T1000 (cell line): Measurements from ENCODE around the gene CAPN7.

ENCODE experiments used
- DNase-seq: peaks from one replicate; lab custom pipeline; 2025; ENCODE audit warnings: mixed read lengths; lab: John Stamatoyannopoulos, UW

Gene CAPN7

DNA sequence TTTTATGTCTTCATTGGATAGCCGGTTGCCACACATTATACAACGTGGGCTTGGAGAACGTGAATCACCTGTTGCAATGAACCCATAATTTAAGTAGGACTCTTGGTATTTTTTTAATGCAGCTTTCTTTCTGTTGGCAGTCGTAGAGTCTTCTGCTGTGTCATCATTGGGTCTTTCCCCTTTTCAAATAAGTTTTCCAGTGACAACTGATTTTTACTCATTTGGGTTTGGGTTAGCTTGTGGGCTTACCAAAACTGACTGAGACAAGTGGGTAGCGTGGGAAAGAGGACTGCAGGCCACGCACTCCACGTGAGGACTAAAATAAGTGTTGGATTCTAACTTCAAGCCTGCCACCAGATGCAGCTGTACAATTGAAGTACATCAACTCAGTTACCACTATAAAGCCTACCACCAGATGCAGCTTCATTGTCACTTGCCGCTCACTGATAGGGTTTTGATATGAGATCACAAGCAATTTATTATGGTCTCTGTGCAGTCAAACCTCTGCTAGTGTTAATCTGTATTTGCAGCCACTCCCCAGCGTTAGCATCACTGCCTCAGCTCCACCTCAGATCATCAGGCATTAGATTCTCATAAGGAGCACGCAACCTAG lies 6.4 kb upstream of the CAPN7 start:
- DNase-seq, result no peak

DNA sequence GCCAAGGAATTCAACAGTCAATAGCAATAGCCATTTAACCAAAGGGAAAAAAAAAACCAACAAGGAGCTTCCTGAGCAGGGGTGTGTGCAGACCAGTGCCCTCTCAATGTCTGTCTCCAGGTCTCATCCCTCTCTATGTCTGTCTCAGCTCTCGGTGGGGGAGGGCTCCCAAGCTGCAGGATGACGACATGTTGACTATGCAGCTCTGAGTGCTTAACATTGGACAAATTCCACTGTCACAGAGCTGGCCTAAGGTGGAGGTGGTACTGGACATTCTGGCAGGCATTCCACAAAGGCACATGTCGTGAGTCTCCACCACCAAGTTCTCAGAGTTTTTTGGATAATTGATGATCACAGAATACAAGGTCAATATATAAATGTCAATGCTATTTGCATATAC lies 2.0 kb upstream of the CAPN7 start:
- DNase-seq, result no peak

DNA sequence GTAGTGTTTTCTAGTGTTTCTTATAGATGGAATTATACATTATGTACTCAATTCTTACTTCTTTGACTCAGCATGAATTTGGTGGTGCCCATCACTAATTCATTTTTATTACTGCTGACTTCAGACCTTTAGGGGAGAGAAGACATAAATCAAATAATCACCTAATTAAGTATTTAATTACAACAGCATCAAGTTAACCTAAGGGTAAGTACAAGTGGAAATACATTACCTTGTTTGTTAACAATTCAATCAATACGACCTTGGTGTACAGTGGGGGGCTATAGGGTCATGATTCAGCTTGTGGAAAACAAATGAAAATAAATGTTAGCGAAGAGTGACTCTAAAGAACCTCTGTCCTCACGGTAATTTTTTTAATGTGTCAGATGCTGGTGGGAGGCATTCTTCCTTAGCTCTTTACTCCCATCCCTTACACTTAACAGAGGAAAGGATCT lies 538 bp upstream of the CAPN7 start:
- no peak for DNase-seq

DNA sequence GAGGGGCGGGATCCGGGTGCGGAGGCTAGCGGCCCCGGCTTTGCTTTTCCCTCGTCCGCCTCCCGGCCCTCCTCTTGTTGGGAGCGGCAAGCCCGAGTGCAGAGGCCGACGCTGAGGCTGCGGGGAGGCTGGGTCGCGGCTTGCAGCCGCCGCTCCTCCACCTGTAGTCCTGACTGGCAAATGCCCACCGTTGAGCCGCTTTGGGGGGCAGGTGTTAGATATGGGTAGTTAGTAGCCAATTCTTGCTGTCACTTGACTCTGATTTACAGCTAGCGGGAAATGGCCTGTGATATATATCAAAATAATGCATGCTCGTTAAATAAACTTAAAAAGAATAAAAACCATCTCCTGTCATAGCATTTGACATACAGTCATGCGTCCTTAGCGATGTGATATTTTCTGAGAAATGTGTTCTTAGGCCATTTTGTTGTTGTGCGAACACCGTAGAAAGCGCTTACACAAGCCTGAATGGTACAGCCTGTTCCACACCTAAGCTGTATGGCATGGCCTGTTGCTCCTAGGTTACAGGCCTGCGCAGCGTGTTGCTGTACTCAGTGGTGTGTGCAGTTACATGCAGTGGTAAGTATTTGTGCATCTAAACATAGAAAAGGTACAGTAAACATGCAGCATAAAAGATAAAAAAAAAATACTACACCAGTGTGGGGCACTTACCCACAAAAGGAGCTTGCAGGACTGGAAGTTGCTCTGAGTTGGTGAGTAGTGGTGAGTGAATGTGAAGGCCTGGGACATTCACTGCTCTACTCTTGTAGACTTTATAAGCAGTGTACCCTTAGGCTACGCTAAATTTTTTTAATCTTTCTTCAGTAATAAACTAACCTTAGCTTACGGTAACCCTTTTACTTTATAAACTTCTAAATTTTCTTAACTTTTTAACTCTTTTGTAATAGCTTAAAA lies 873 bp downstream of the CAPN7 start:
- DNase-seq, result no peak

DNA sequence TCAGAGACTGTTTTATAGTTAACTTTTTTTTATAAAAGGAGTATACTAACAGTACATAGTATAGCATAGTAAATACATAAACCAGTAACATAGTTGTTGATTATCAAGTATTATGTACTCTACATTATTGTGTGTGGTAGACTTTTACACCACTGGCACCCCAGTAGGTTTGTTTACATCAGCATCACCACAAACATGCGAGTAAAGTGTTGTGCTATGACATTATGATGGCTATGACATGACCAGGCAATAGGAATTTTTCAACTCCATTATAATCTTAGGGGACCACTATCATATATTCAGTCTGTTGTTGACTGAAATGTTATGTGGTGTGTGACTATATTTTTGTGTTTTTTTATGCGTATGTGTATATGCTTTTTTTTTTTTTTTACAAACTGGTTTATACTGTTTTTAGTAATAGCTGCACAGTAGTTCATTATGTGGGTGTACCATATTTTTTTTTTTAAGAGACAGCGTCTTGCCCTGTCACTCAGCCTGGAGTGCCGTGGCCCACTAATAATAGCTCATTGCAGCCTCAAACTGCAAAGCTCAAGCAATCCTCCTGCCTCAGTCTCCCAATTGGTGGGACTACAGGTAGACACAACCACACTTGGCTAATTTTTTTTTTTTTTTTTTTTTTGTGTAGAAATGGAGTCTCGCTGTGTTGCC lies 1.9 kb downstream of the CAPN7 start:
- DNase-seq, result no peak

DNA sequence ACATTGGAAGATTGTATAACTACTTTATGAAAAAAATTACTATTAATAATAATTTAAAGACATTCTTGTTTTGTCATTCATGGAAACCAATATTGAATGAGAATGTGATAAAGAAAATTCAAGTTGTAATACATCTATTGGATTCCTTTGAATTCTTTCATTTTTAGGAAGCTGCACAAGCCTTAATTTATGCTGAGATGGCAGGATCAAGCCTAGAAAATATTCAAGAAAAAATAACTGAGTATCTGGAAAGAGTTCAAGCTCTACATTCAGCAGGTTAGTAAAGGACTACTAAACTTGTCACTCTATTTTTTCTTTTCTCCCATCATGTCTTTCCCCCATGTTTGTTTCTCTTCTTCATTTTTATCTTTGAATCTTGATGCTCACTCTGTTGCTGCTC lies 5.9 kb downstream of the CAPN7 start:
- DNase-seq, result no peak

GRCh38 chr3:15214758-15215157 lies 8.7 kb downstream of the CAPN7 start:
- DNase-seq, result no peak

GRCh38 chr3:15215996-15216395 lies 9.9 kb downstream of the CAPN7 start:
- no peak for DNase-seq

DNA sequence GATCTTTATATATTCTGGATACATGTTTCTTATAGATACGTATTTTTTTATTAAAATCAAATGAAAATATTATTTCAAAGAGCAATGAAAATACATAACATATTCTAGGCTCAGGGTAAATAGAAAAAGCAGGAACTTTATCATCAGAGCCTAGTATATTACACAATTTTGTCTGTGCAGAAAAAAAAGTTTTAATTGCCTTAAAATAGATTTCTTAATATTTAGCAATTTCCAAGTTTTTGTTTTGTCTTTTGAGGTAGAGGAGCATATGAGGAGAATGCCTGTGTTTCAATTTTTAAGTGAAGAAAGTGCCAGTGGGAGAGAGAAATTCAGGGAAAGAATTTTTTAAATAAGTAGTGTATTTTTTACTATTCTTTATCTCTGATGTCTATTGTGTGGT lies 10.5 kb downstream of the CAPN7 start:
- DNase-seq, result no peak

DNA sequence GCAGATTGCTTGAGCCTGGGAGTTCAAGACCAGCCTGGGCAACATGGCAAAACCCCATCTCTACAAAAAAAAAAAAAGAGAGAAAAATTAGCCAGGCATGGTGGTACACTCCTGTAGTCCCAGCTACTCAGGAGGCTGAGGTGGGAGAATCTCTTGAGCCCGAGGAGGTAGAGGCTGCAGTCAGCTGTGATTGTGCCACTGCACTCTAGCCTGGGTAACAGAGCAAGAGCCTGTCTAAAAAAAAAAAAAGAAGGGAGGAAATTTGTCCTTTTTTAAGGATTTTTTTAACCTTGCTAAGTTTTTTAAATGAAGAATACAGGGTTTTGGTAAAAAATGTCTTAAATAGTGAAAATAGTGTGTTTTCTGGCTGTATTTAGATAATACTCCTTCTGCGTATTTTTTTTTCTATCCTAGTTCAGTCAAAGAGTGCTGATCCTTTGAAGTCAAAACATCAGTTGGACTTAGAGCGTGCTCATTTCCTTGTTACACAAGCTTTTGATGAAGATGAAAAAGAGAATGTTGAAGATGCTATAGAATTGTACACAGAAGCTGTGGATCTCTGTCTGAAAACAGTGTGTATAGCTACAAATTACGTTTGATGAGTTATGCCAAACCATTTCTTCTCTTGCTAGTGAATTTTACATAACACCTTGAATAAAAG lies 11.1 kb downstream of the CAPN7 start:
- no peak for DNase-seq

DNA sequence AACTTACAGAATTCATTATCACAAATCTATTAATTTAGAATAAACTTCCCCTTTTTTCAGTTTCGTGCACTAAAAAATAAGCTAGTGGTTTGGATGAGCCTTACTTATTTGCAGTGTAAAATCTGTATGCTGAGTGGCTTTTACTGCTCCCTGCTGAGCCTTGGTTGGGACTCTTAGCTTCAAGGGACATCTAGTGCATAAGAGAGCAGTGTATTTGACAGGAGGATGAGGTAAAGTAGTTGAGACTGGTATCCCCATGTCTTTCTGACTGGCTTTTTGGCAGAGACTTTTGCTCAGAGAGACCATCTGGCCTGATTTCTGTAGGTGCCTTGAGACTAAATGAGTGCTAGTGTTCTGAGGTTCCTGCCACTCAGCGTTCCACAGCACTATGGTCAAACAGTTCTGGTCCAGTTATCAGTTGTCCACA lies 11.8 kb downstream of the CAPN7 start:
- DNase-seq, result no peak

- DNase-seq, result no peak
These were observed 12.6 kb downstream of the CAPN7 start for GRCh38 chr3:15218689-15219088.

DNA sequence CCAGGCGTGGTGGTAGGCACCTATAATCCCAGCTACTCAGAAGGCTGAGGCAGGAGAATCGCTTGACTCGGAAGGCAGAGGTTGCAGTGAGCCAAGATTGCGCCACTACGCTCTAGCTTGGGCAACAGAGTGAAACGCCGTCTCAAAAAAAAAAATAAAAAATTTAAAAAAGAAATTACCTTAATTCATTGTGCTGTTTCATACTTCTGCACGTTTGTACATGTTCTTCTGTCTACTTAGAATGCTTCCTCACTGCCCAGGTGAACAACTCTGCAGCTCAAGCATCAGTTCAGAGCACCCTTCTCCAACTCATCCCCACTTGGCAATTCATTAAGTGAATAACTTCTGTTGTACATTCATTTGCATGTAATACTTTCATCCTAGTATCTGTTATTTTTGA lies 14.0 kb downstream of the CAPN7 start:
- DNase-seq, result no peak

DNA sequence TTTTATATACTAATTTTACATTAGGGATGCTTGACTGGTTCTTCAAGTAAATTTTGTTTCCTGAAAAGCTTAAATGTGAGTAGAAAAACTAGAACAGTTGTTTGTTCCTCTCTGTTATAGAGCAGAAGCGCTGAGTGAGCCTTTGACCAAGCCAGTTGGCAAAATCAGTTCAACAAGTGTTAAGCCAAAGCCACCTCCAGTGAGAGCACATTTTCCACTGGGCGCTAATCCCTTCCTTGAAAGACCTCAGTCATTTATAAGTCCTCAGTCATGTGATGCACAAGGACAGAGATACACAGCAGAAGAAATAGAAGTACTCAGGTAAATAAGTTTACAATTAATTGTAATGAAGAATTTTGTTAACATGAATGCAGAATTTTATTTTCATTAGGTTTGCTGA lies 14.6 kb downstream of the CAPN7 start:
- DNase-seq, result no peak

DNA sequence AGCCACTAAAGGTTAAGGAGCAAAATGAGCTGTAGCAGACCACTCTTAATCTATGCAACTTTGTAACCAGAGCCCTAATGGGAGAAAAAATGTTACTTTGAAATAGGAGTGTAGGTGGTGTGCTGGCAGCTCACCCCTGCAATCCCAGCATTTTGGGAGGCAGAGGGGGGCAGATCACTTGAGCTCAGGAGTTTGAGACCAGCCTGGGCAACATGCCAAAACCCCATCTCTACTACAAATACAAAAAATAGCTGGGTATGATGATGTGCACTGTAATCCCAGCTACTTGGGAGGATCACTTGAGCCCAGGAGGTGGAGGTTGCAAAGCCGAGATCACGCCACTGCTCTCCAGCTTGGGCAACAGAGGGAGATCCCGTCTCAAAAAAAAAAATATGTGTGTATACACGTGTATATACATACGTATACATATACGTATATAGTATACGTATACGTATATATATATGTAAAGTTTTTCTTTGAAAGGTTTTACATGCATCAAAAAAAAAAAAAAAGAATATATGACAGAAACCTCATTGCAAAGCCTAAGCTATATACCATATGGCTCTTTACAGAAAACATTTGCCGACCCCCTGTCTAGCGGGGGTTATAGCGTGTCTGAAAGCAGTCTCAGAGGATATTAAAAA lies 15.7 kb downstream of the CAPN7 start:
- no peak for DNase-seq

DNA sequence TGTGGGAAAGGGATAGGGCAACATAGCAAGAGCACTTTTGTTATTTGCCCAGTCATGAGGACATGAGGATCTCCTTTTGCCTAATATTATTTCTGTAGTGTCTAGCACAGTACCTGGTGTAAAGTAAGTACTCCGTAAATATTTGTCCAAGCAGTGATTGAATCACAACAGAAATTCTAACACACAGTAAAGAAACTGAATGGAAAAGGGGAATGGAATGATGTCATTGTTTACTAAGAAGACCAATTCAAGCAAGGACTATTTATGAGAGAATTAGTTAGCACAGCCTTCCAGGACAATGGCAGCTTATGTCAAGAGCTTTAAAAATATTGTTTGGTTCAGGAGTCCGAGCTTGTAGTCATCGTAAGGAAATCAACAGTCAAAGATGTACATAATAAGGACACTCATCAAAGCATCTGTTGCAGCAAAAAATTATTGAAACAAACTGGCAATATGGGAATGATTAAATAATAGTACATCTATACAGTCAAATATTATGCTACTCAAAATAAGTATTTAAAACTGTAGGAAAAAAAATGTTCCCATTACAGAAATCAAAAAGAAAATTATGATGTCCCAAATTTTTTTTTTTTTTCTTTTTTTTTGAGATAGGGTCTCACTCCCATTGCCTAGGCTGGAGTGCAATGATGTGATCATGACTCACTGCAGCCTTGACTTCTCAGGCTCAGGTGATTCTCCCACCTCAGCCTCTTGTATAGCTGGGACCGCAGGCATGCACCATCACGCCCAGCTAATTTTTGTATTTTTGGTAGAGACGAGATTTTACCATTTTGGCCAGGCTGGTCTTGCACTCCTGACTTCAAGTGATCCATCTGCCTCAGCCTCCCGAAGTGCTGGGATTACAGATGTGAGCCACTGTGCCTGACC lies 17.9 kb downstream of the CAPN7 start:
- DNase-seq, result no peak

DNA sequence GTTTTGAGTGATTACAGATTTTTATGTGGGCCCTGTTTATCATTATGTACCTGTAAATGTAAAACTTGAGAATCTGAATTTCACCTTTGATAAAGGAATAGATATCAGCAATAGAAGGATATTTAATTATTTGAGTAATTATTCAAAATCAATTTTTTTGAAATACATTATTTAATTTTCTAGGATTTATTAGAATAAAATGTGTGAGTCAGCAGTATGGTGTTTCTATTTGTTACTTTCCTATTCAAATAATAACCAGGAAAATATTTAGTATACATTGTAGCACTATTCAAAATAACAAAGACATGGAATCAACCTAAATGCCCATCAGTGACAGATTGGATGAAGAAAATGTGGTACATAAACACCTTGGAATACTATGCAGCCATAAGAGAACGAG lies 22.1 kb downstream of the CAPN7 start:
- no peak for DNase-seq

GRCh38 chr3:15229262-15229661 lies 23.2 kb downstream of the CAPN7 start:
- DNase-seq, result no peak

- no peak for DNase-seq
These were observed 35.3 kb downstream of the CAPN7 start for GRCh38 chr3:15241341-15241740.

GRCh38 chr3:15243822-15244482 lies 37.9 kb downstream of the CAPN7 start:
- DNase-seq, result no peak
